ENCODE measurements around the gene TRPT1. TPM values are rescaled to one million over a fixed set of nuclear protein-coding genes. Genes with fewer than 3 reads are reported as not detected.

TRPT1 gene
- total RNA-seq, 1 experiment from 2014 or later: 58.8 TPM

GRCh38 chr11:64234647-64235379 is 8.8 kb upstream of the TRPT1 start:
- DNase-seq (ENCODE audit: low spot score): peak; percentile 50
- ATAC-seq: peak; percentile 6
- TF ChIP-seq USF1 (CRISPR knock-in tag; IDR thresholded peaks at IDR 0.05) (no peak), SP1 (CRISPR knock-in tag; conservative IDR thresholded peaks at IDR 0.05) (0 out of 2 replicates have a peak, but pooled peaks have one; percentile 39), ZNF219 (CRISPR knock-in tag; IDR thresholded peaks at IDR 0.05; ENCODE audit: borderline replicate concordance) (no peak), TEAD4 (CRISPR knock-in tag; IDR thresholded peaks at IDR 0.05) (no peak), ZNF317 (CRISPR knock-in tag; IDR thresholded peaks at IDR 0.05; ENCODE audit: borderline replicate concordance, low read depth) (no peak), PRRX2 (CRISPR knock-in tag; IDR thresholded peaks at IDR 0.05) (no peak), ETV6 (CRISPR knock-in tag; IDR thresholded peaks at IDR 0.05) (no peak), ZBTB21 (CRISPR knock-in tag; IDR thresholded peaks at IDR 0.05; ENCODE audit: borderline replicate concordance) (no peak), E2F5 (CRISPR knock-in tag; IDR thresholded peaks at IDR 0.05) (0 out of 2 replicates have a peak, but pooled peaks have one; percentile 48), ZNF425 (CRISPR knock-in tag; conservative IDR thresholded peaks at IDR 0.05) (no peak), ESRRA (CRISPR knock-in tag; IDR thresholded peaks at IDR 0.05; ENCODE audit: borderline replicate concordance) (no peak), ZNF423 (CRISPR knock-in tag; IDR thresholded peaks at IDR 0.05) (peak; percentile 14)
- H3K4me1 Mint-ChIP-seq: peaks cover 25% of the 10 kb centered on the region
- ChIA-PET CTCF (interaction anchor here (1.0 to 5.4 kb wide), 5 partner anchors 16 to 122 kb away, joined by 3 to 35 read pairs (median 3); partner anchors contain the start of gene PLCB3), POLR2A (no interaction called here)
- H3K9me3 Mint-ChIP-seq: no peaks in the 10 kb centered on the region
- peak overlapping the region; percentile 85 for H3K4me3 Mint-ChIP-seq
- peaks cover 16% of the 10 kb centered on the region for H3K27me3 Mint-ChIP-seq (ENCODE audit: low read depth)
- no peak overlapping the region for H3K27ac Mint-ChIP-seq
- H3K36me3 Mint-ChIP-seq: peaks cover 6% of the 10 kb centered on the region; the same call in 1 of the 2 replicates

GRCh38 chr11:64233913-64234586 is 8.1 kb upstream of the TRPT1 start, which contains the start of gene VEGFB:
Gene VEGFB, plus strand, starts transcription at chr11:64234584. Its CDS starts 250 bp downstream, at chr11:64234834.
- peak; percentile 61 for DNase-seq (ENCODE audit: low spot score)
- CTCF ChIA-PET: interaction anchor here (1.0 to 5.4 kb wide), 5 partner anchors 16 to 123 kb away, joined by 3 to 35 read pairs (median 3); partner anchors contain the start of gene PLCB3
- Mint-ChIP-seq H3K36me3 (peaks cover 6% of the 10 kb centered on the region; the same call in 1 of the 2 replicates), H3K27ac (peak within 1 kb of the TSS; percentile 15; the same call in 1 of the 2 replicates), H3K27me3 (ENCODE audit: low read depth) (peaks cover 16% of the 10 kb centered on the region), H3K9me3 (no peaks in the 10 kb centered on the region), H3K4me1 (peaks cover 30% of the 10 kb centered on the region), H3K4me3 (peak within 1 kb of the TSS; percentile 85)
- TF ChIP-seq RELA (CRISPR knock-in tag; IDR thresholded peaks at IDR 0.05; ENCODE audit: borderline replicate concordance): no peak
- TF ChIP-seq ZNF416 (CRISPR knock-in tag; IDR thresholded peaks at IDR 0.05): peak; percentile 30; the same call in 1 of the 2 replicates
- peak; percentile 46 for TF ChIP-seq ZNF423 (CRISPR knock-in tag; IDR thresholded peaks at IDR 0.05)
- TF ChIP-seq TCF7 (CRISPR knock-in tag; IDR thresholded peaks at IDR 0.05; ENCODE audit: low read depth): no peak
- no peak for TF ChIP-seq PRRX2 (CRISPR knock-in tag; IDR thresholded peaks at IDR 0.05)
- 0 out of 2 replicates have a peak, but pooled peaks have one; percentile 31 for TF ChIP-seq ESRRA (CRISPR knock-in tag; IDR thresholded peaks at IDR 0.05; ENCODE audit: borderline replicate concordance)
- TF ChIP-seq ZNF121 (CRISPR knock-in tag; IDR thresholded peaks at IDR 0.05): peak; percentile 64; the same call in 1 of the 2 replicates
- no peak for TF ChIP-seq ZNF317 (CRISPR knock-in tag; IDR thresholded peaks at IDR 0.05; ENCODE audit: borderline replicate concordance, low read depth)
- no peak for TF ChIP-seq USF1 (CRISPR knock-in tag; IDR thresholded peaks at IDR 0.05)
- TF ChIP-seq SP1 (CRISPR knock-in tag; conservative IDR thresholded peaks at IDR 0.05): 0 out of 2 replicates have a peak, but pooled peaks have one; percentile 39
- no peak for TF ChIP-seq ZNF396 (CRISPR knock-in tag; IDR thresholded peaks at IDR 0.05; ENCODE audit: borderline replicate concordance)
- peak; percentile 17; the same call in 1 of the 2 replicates for ATAC-seq
- POLR2A ChIA-PET: no interaction called here
